HCT116 (cell line): ENCODE results near the gene SYF2. TPM values are rescaled to one million over a fixed set of nuclear protein-coding genes. Genes with fewer than 3 reads are reported as not detected.

Experiments used
- ATAC-seq: fragments of 200-7000 bp; cut with Tn5 transposase; 2 replicates; pipeline ENCODE4 v1.9.1; 2020; ENCODE audit warnings: mild to moderate bottlenecking, moderate library complexity
- BruUV-seq: library from RNA; stranded (reverse); fragments of 400-500 nt; replicated peaks from 2 replicates; lab custom pipeline; 2021; lab: Mats Ljungman, UMichigan
- CTCF ChIA-PET: fragments of 300-600 bp; sonication (Branson Sonifier 250); formaldehyde crosslinking; loops from one replicate; lab custom pipeline; 2021; ENCODE audit warnings: antibody characterized with exemption; lab: Charles Lee
- POLR2A ChIA-PET: fragments of 300-600, 350-600 bp; sonication (Branson Sonifier 250); formaldehyde crosslinking; loops from one replicate; lab custom pipeline; 2021; ENCODE audit warnings: antibody characterized with exemption; lab: Charles Lee
- RAD21 ChIA-PET, 2 experiments: fragments of 300-600 bp; sonication (Branson Sonifier 250); formaldehyde crosslinking; loops; one replicate each; lab custom pipeline; 2023; ENCODE audit warnings: low total read pairs in 2 of 2; ENCODE audit not compliant: uncharacterized antibody in 2 of 2, unreplicated experiment in 2 of 2, low non-redundant PET in 1 of 2; lab: Charles Lee
- DNase-seq: peaks from one replicate; pipeline ENCODE4 v3.0.0-alpha.2; 2010; ENCODE audit warnings: low read depth, low spot score
- H2AFZ ChIP-seq: fragments of 200-600 bp; shearing (Covaris generic), sonication (generic); 2 replicates; pipeline ENCODE4 v1.6.1; 2017; ENCODE audit warnings: low read depth, mixed run types, mixed read lengths, antibody characterized with exemption, low read length; ENCODE audit not compliant: poor library complexity, severe bottlenecking
- H3K27ac ChIP-seq: 2 replicates; pipeline ENCODE4 v1.5.1; 2012; ENCODE audit warnings: low read depth, low read length
- H3K27me3 ChIP-seq: fragments of 200-600 bp; sonication (generic); 2 replicates; pipeline ENCODE4 v1.6.1; 2016; ENCODE audit warnings: mixed run types, low read length, mixed read lengths; ENCODE audit not compliant: insufficient read depth
- H3K36me3 ChIP-seq, 2 experiments: fragments of 200-500 bp in 1 of 2; fragments of 200-600 bp in 1 of 2; sonication (Bioruptor generic) in 1 of 2; sonication (generic) in 1 of 2; 2 replicates each; pipeline versions ENCODE4 v1.5.1 to v1.6.1; 2014 to 2016; ENCODE audit warnings: low read length in 2 of 2, inconsistent platforms in 1 of 2, mixed read lengths in 1 of 2, mixed run types in 1 of 2; ENCODE audit not compliant: insufficient read depth in 2 of 2, control insufficient read depth in 1 of 2
- H3K4me1 ChIP-seq, 2 experiments: fragments of 200-600 bp in 1 of 2; sonication (generic) in 1 of 2; 2 replicates each; pipeline versions ENCODE4 v1.5.1 to v1.6.1; 2012 to 2017; ENCODE audit warnings: low read length in 2 of 2, inconsistent platforms in 1 of 2, mild to moderate bottlenecking in 1 of 2, mixed read lengths in 1 of 2, mixed run types in 1 of 2, moderate library complexity in 1 of 2; ENCODE audit not compliant: insufficient read depth in 2 of 2, control insufficient read depth in 1 of 2
- H3K4me2 ChIP-seq: fragments of 200-600 bp; sonication (generic); 2 replicates; pipeline ENCODE4 v1.6.1; 2017; ENCODE audit warnings: mixed run types, low read length, mixed read lengths
- H3K4me3 ChIP-seq, 2 experiments: fragments of 200-600 bp in 1 of 2; sonication (generic) in 1 of 2; replicated peaks in 1 of 2; 2 replicates each; pipeline ENCODE4 v1.5.1; 2011 to 2016; ENCODE audit warnings: low read length in 2 of 2, control low read depth in 1 of 2, low read depth in 1 of 2, mild to moderate bottlenecking in 1 of 2, mixed read lengths in 1 of 2, mixed run types in 1 of 2
- H3K79me2 ChIP-seq: fragments of 200-600 bp; sonication (generic); 2 replicates; pipeline ENCODE4 v1.6.1; 2017; ENCODE audit warnings: mild to moderate bottlenecking, mixed run types, low read length, moderate library complexity, mixed read lengths; ENCODE audit not compliant: insufficient read depth
- H3K9ac ChIP-seq: fragments of 200-600 bp; sonication (generic); 2 replicates; pipeline ENCODE4 v1.6.1; 2016; ENCODE audit warnings: low read length, mixed read lengths
- H3K9me2 ChIP-seq: fragments of 200-600 bp; sonication (generic), shearing (Covaris generic); 2 replicates; pipeline ENCODE4 v1.6.1; 2017; ENCODE audit warnings: mixed run types, mild to moderate bottlenecking, moderate library complexity; ENCODE audit not compliant: insufficient read depth
- H3K9me3 ChIP-seq, 2 experiments: fragments of 200-500 bp in 1 of 2; fragments of 200-600 bp in 1 of 2; sonication (Bioruptor generic) in 1 of 2; sonication (generic) in 1 of 2; 2 replicates each; pipeline ENCODE4 v1.6.1; 2014 to 2017; ENCODE audit warnings: low read length in 2 of 2, mixed read lengths in 2 of 2, inconsistent platforms in 1 of 2, low read depth in 1 of 2, mild to moderate bottlenecking in 1 of 2, mixed run types in 1 of 2, moderate library complexity in 1 of 2; ENCODE audit not compliant: control insufficient read depth in 1 of 2, insufficient read depth in 1 of 2
- H4K20me1 ChIP-seq: fragments of 200-600 bp; sonication (generic), shearing (Covaris generic); 2 replicates; pipeline ENCODE4 v1.6.1; 2017; ENCODE audit warnings: mixed run types, mild to moderate bottlenecking, moderate library complexity; ENCODE audit not compliant: insufficient read depth
- CBX3 ChIP-seq: IDR thresholded peaks from 2 replicates; pipeline ENCODE4 v1.6.1; 2012; ENCODE audit warnings: low read depth
- CEBPB ChIP-seq: IDR thresholded peaks from 2 replicates; pipeline ENCODE4 v1.6.1; 2012; ENCODE audit warnings: low read depth
- CTCF ChIP-seq, 3 experiments: fragments of 200-600 bp in 1 of 3; sonication (generic) in 1 of 3; IDR thresholded peaks in 2 of 3; conservative IDR thresholded peaks in 1 of 3; 2 replicates each; pipeline ENCODE4 v1.5.1; 2012 to 2017; ENCODE audit warnings: low read depth in 2 of 3, low read length in 2 of 3, antibody characterized with exemption in 1 of 3, borderline replicate concordance in 1 of 3, control low read depth in 1 of 3, mild to moderate bottlenecking in 1 of 3, mixed read lengths in 1 of 3, mixed run types in 1 of 3, moderate library complexity in 1 of 3; ENCODE audit not compliant: insufficient read depth in 1 of 3
- EGR1 ChIP-seq: IDR thresholded peaks from 2 replicates; pipeline ENCODE4 v1.6.1; 2012; ENCODE audit warnings: low read depth
- ELF1 ChIP-seq: IDR thresholded peaks from 2 replicates; pipeline ENCODE4 v1.6.1; 2012; ENCODE audit warnings: low read depth, borderline replicate concordance
- EZH2 ChIP-seq: fragments of 200-600 bp; sonication (generic); IDR thresholded peaks from 2 replicates; pipeline ENCODE4 v1.6.1; 2017; ENCODE audit warnings: antibody characterized with exemption, mixed run types
- EZH2phosphoT487 ChIP-seq: fragments of 200-600 bp; IDR thresholded peaks from 2 replicates; pipeline ENCODE4 v1.6.1; 2018; ENCODE audit warnings: antibody characterized with exemption, borderline replicate concordance
- FOSL1 ChIP-seq: IDR thresholded peaks from 2 replicates; pipeline ENCODE4 v1.6.1; 2012; ENCODE audit warnings: low read depth
- MAX ChIP-seq: IDR thresholded peaks from 2 replicates; pipeline ENCODE4 v1.6.1; 2012
- POLR2AphosphoS5 ChIP-seq: IDR thresholded peaks from 2 replicates; pipeline ENCODE4 v1.6.1; 2011; ENCODE audit warnings: mild to moderate bottlenecking, low read depth, low read length, moderate library complexity
- RAD21 ChIP-seq: IDR thresholded peaks from 2 replicates; pipeline ENCODE4 v1.6.1; 2012; ENCODE audit warnings: low read depth, mild to moderate bottlenecking
- REST ChIP-seq: IDR thresholded peaks from 2 replicates; pipeline ENCODE4 v1.6.1; 2012; ENCODE audit warnings: low read depth
- SIN3A ChIP-seq: IDR thresholded peaks from 2 replicates; pipeline ENCODE4 v1.6.1; 2012; ENCODE audit warnings: low read depth
- SRF ChIP-seq: IDR thresholded peaks from 2 replicates; pipeline ENCODE4 v1.6.1; 2012; ENCODE audit warnings: low read depth
- TCF7L2 ChIP-seq: IDR thresholded peaks from 2 replicates; pipeline ENCODE4 v1.7.0; 2011; ENCODE audit warnings: borderline replicate concordance, inconsistent platforms; ENCODE audit not compliant: insufficient read depth, insufficient read length; ENCODE audit errors: extremely low read depth
- YY1 ChIP-seq: IDR thresholded peaks from 2 replicates; pipeline ENCODE4 v1.6.1; 2011; ENCODE audit warnings: low read length, low read depth, moderate library complexity, mild to moderate bottlenecking; ENCODE audit not compliant: insufficient replicate concordance; ENCODE audit errors: extremely low read depth
- ZNF274 ChIP-seq: fragments of 200-500 bp; sonication (Bioruptor generic); IDR thresholded peaks from 2 replicates; pipeline ENCODE4 v1.6.1; 2014; ENCODE audit warnings: mild to moderate bottlenecking, low read depth, low read length, inconsistent platforms
- intact Hi-C: fragments of 100-400 bp; cut with micrococcal nuclease; formaldehyde crosslinking; loops from 2 replicates; pipeline ENCODE4 v1.10.0; 2022
- total RNA-seq: library from RNA; stranded (reverse); gene quantifications from one replicate; pipeline ENCODE4 v1.2.1, GENCODE V29; 2021; ENCODE audit not compliant: unreplicated experiment

Gene SYF2
- total RNA-seq, 1 experiment from 2014 or later, result 40.4 TPM

GRCh38 chr1:25206201-25206600 lies 26.1 kb downstream of the SYF2 start:
- BruUV-seq, result no TSS peak
- intact Hi-C loops, result loop anchor here (5.0 kb wide), 1 partner anchor 89 kb away; no protein-coding TSS in a partner anchor
- Histone ChIP-seq H3K36me3 (no peaks in the 10 kb centered on the region), H3K9ac (no peak overlapping the region), H3K27ac (no peak overlapping the region), H3K4me2 (no peak overlapping the region), H3K9me3 (no peaks in the 10 kb centered on the region), H3K79me2 (no peaks in the 10 kb centered on the region), H3K4me1 (no peaks in the 10 kb centered on the region), H3K4me3 (no peak overlapping the region), H4K20me1 (no peaks in the 10 kb centered on the region), H3K9me2 (no peaks in the 10 kb centered on the region), H2AFZ (no peak overlapping the region), H3K27me3 (0 out of 2 replicates have a peak, but pooled peaks cover 3% of the 10 kb centered on the region)
- POLR2A ChIA-PET, result no interaction called here
- no peak for DNase-seq
- TF ChIP-seq CTCF (IDR thresholded peaks at IDR 0.05 in 2 of 3, conservative IDR thresholded peaks at IDR 0.05 in 1 of 3; ENCODE audit: borderline replicate concordance in 1 of 3, insufficient read depth in 1 of 3, low read depth in 2 of 3, low read length in 2 of 3) (no peak), REST (no peak), TCF7L2 (no peak), EGR1 (no peak), ZNF274 (no peak), POLR2AphosphoS5 (no peak), ELF1 (no peak), CBX3 (no peak), FOSL1 (no peak), EZH2 (no peak), RAD21 (no peak), YY1 (no peak), MAX (no peak), SIN3A (no peak), EZH2phosphoT487 (no peak), SRF (no peak), CEBPB (no peak)
- ATAC-seq, result no peak
- RAD21 ChIA-PET, result no interaction called here
- CTCF ChIA-PET, result interaction anchor here (0.6 to 3.3 kb wide), 4 partner anchors 34 to 358 kb away, joined by 3 to 15 read pairs (median 5); no protein-coding TSS in a partner anchor
